K562 (cell line): ENCODE results near the gene TNFRSF13B. TPM values are rescaled to one million over a fixed set of nuclear protein-coding genes. Genes with fewer than 3 reads are reported as not detected.

Source experiments
- ATAC-seq: fragments of 200-7000 bp; cut with Tn5 transposase; 3 replicates; pipeline ENCODE4 v1.9.1; 2020; ENCODE audit warnings: moderate library complexity
- Bru-seq: library from RNA; stranded (reverse); fragments of 400-500 nt; gene quantifications from one replicate; lab custom pipeline; 2021; lab: Mats Ljungman, UMichigan
- BruChase-seq, 2 experiments: library from RNA; stranded (reverse); fragments of 400-500 nt; gene quantifications; one replicate each; lab custom pipeline; 2021; lab: Mats Ljungman, UMichigan
- BruUV-seq: library from RNA; stranded (reverse); fragments of 400-500 nt; replicated peaks from 2 replicates; lab custom pipeline; 2021; lab: Mats Ljungman, UMichigan
- CTCF ChIA-PET: fragments of 300-600 bp; formaldehyde crosslinking; extraction: SDS; loops from one replicate; lab custom pipeline; 2021; ENCODE audit warnings: low intra/inter-chr PET ratio; lab: Yijun Ruan, JAX
- POLR2A ChIA-PET: fragments of 300-600, 350-650 bp; sonication (Branson Sonifier 250); formaldehyde crosslinking; extraction: SDS; loops from one replicate; lab custom pipeline; 2021; ENCODE audit warnings: antibody characterized with exemption, inconsistent platforms; lab: Yijun Ruan, JAX
- DNase-seq, 4 experiments: peaks; one replicate each; pipeline versions ENCODE4 v3.0.0 to v3.0.0-alpha.2; 2011 to 2018; ENCODE audit warnings: low spot score in 3 of 4, mixed read lengths in 3 of 4; ENCODE audit errors: extremely low read depth in 1 of 4
- FAIRE-seq: peaks from 2 replicates; lab custom pipeline; 2011; peaks lifted over from hg19 to GRCh38; lab: Jason Lieb, UNC
- H2AFZ ChIP-seq: 2 replicates; pipeline ENCODE4 v1.6.0; 2011; ENCODE audit warnings: low read depth, low read length, control low read depth, inconsistent platforms
- H3K27ac ChIP-seq: fragments of 200-600 bp; 3 replicates; pipeline ENCODE4 v1.8.0; 2011; ENCODE audit warnings: low read depth, mild to moderate bottlenecking, control low read depth, inconsistent platforms, low read length, moderate library complexity, mixed read lengths; ENCODE audit errors: extremely low read depth
- H3K27me3 ChIP-seq, 2 experiments: fragments of 300-600 bp in 1 of 2; 2 replicates in 1 of 2; 3 replicates in 1 of 2; pipeline versions ENCODE4 v1.6.0 to v1.8.0; 2011; ENCODE audit warnings: inconsistent platforms in 2 of 2, low read length in 2 of 2, mild to moderate bottlenecking in 1 of 2, mixed read lengths in 1 of 2, moderate library complexity in 1 of 2; ENCODE audit not compliant: control insufficient read depth in 2 of 2, insufficient read depth in 2 of 2
- H3K36me3 ChIP-seq: fragments of 300-600 bp; 3 replicates; pipeline ENCODE4 v1.8.0; 2011; ENCODE audit warnings: mild to moderate bottlenecking, low read length, inconsistent platforms; ENCODE audit not compliant: control insufficient read depth, insufficient read depth
- H3K4me1 ChIP-seq, 2 experiments: fragments of 200-600 bp in 1 of 2; replicated peaks in 1 of 2; 2 replicates in 1 of 2; 3 replicates in 1 of 2; pipeline versions ENCODE4 v1.5.1 to v1.8.0; 2011; ENCODE audit warnings: inconsistent platforms in 2 of 2, low read length in 2 of 2, mild to moderate bottlenecking in 1 of 2, mixed read lengths in 1 of 2, moderate library complexity in 1 of 2; ENCODE audit not compliant: control insufficient read depth in 2 of 2, insufficient read depth in 2 of 2
- H3K4me2 ChIP-seq: 2 replicates; pipeline ENCODE4 v1.6.1; 2011; ENCODE audit warnings: low read length, control low read depth, inconsistent platforms, mixed read lengths; ENCODE audit not compliant: insufficient read depth
- H3K4me3 ChIP-seq: fragments of 200-600 bp; sonication (generic), shearing (Covaris generic); 2 replicates; pipeline ENCODE4 v1.5.1; 2016; ENCODE audit warnings: control low read depth, inconsistent platforms
- H3K79me2 ChIP-seq: fragments of 200-600 bp; 3 replicates; pipeline ENCODE4 v1.8.0; 2011; ENCODE audit warnings: low read length, inconsistent platforms; ENCODE audit not compliant: control insufficient read depth, insufficient read depth
- H3K9ac ChIP-seq, 2 experiments: 2 replicates each; pipeline versions ENCODE4 v1.6.0 to v1.6.1; 2011; ENCODE audit warnings: low read depth in 2 of 2, low read length in 2 of 2, control low read depth in 1 of 2, inconsistent platforms in 1 of 2, mild to moderate bottlenecking in 1 of 2, mixed read lengths in 1 of 2; ENCODE audit not compliant: insufficient read depth in 1 of 2
- H3K9me1 ChIP-seq: one replicate; pipeline ENCODE4 v1.6.0; 2011; ENCODE audit warnings: inconsistent platforms, mild to moderate bottlenecking, low read length, moderate library complexity; ENCODE audit not compliant: control insufficient read depth, insufficient read depth
- H3K9me3 ChIP-seq: replicated peaks from 2 replicates; pipeline ENCODE4 v1.5.1; 2011; ENCODE audit warnings: low read depth, low read length, inconsistent platforms; ENCODE audit not compliant: control insufficient read depth, insufficient read depth
- H4K20me1 ChIP-seq: replicated peaks from 2 replicates; pipeline ENCODE4 v1.6.1; 2011; ENCODE audit warnings: low read length, inconsistent platforms, mixed read lengths; ENCODE audit not compliant: control insufficient read depth, insufficient read depth
- CHD2 ChIP-seq: IDR thresholded peaks from 2 replicates; pipeline ENCODE4 v1.6.1; 2011; ENCODE audit warnings: low read depth, low read length
- DIDO1 ChIP-seq: fragments of 450-650 bp; IDR thresholded peaks from 2 replicates; pipeline ENCODE4 v1.6.1; 2016; ENCODE audit warnings: low read depth, missing biosample characterization, missing genetic modification characterization
- HOXB6 ChIP-seq: fragments of 250-450 bp; sonication (Bioruptor Pico); IDR thresholded peaks from 2 replicates; pipeline ENCODE4 v1.5.1; 2022; ENCODE audit warnings: mild to moderate bottlenecking, borderline replicate concordance
- JUNB ChIP-seq: fragments of 450-650 bp; formaldehyde crosslinking; conservative IDR thresholded peaks from 2 replicates; pipeline ENCODE4 v1.4.0; 2020; ENCODE audit warnings: mild to moderate bottlenecking
- POLR2G ChIP-seq: fragments of 200-400 bp; formaldehyde crosslinking; IDR thresholded peaks from 2 replicates; pipeline ENCODE4 v1.6.1; 2017; ENCODE audit warnings: low read depth, mild to moderate bottlenecking, antibody characterized with exemption, low read length, moderate library complexity
- STAT5A ChIP-seq: IDR thresholded peaks from 2 replicates; pipeline ENCODE4 v1.6.1; 2012; ENCODE audit warnings: low read length, inconsistent platforms, borderline replicate concordance
- U2AF2 ChIP-seq: fragments of 200-400 bp; formaldehyde crosslinking; optimal IDR thresholded peaks from 2 replicates; pipeline ENCODE3; 2017; ENCODE audit warnings: low read depth, mild to moderate bottlenecking, low read length
- WHSC1 ChIP-seq: IDR thresholded peaks from one replicate; pipeline ENCODE4 v1.6.1; 2012; ENCODE audit warnings: low read length, control low read depth, inconsistent platforms
- XRCC3 ChIP-seq: fragments of 450-650 bp; IDR thresholded peaks from 2 replicates; pipeline ENCODE4 v1.6.1; 2017; ENCODE audit warnings: mild to moderate bottlenecking, moderate library complexity
- ZNF197 ChIP-seq: fragments of 200-800 bp; sonication (Bioruptor generic); IDR thresholded peaks from 2 replicates; pipeline ENCODE4 v1.6.1; 2016; ENCODE audit warnings: low read depth, missing genetic modification characterization, missing compliant biosample characterization
- WGBS: fragments of 100-300 bp; shearing (Covaris generic); methylation state at CpG from one replicate; pipeline ENCODE4 v1.1.6; 2016; ENCODE audit warnings: low coverage, mixed read lengths; ENCODE audit not compliant: insufficient coverage; ENCODE audit errors: missing lambda C conversion rate; 5-methylcytosine and 5-hydroxymethylcytosine counted together
- in situ Hi-C: fragments of 300-500 bp; cut with MboI; formaldehyde crosslinking; loops from 4 replicates; pipeline ENCODE4 v1.15.0; 2018; ENCODE audit warnings: inconsistent platforms, mixed read lengths
- intact Hi-C: fragments of 100-400 bp; cut with micrococcal nuclease; formaldehyde crosslinking; loops from 2 replicates; pipeline ENCODE4 v1.14.2; 2022
- long read RNA-seq, 3 experiments: library from polyadenylated mRNA in 2 of 3; library from RNA in 1 of 3; unstranded in 2 of 3; stranded (forward) in 1 of 3; transcript quantifications; one replicate each; pipeline ENCODE4 v2.0.0, GENCODE V29; 2019 to 2022
- polyA minus RNA-seq, 3 experiments: library from RNA; depleted of rRNA, polyadenylated mRNA; stranded (reverse); fragments of >200 nt; gene quantifications; 2 replicates each; pipeline ENCODE4 v1.2.3, GENCODE V29; 2011
- polyA plus RNA-seq, 8 experiments: library from polyadenylated mRNA; depleted of rRNA in 4 of 8; stranded (reverse) in 5 of 8; unstranded in 3 of 8; fragments of >200 nt; fragmentation: Nextera tagmentation in 2 of 8; fragmentation: Illumina TruSeq in 1 of 8; extraction: Ambion mirVana in 2 of 8; extraction: Trizol in 1 of 8; gene quantifications; 2 replicates each; pipeline versions ENCODE4 v1.2.1 to v1.2.3, GENCODE V29; 2011 to 2014; ENCODE audit warnings: inconsistent platforms in 1 of 8, missing spikeins in 1 of 8
- total RNA-seq, 7 experiments: library from RNA; depleted of rRNA in 6 of 7; stranded (reverse); fragments of >200 nt in 6 of 7; fragmentation: Illumina TruSeq in 2 of 7; extraction: Trizol in 2 of 7; gene quantifications; 2 replicates each; pipeline versions ENCODE4 v1.2.1 to v1.2.3, GENCODE V29; 2011 to 2021; ENCODE audit warnings: low replicate concordance in 1 of 7
- TF ChIP-seq, protein P1 (sequence below): fragments of 450-650 bp; IDR thresholded peaks from 2 replicates; pipeline ENCODE4 v1.6.1; 2017; ENCODE audit warnings: antibody characterized with exemption
- TF ChIP-seq, protein P2 (sequence below), 2 experiments: IDR thresholded peaks; 2 replicates each; pipeline ENCODE4 v1.6.1; 2011; ENCODE audit warnings: borderline replicate concordance in 1 of 2, control low read depth in 1 of 2, low read depth in 1 of 2, low read length in 1 of 2, mild to moderate bottlenecking in 1 of 2, mixed read lengths in 1 of 2, moderate library complexity in 1 of 2; ENCODE audit not compliant: insufficient read depth in 1 of 2, insufficient read length in 1 of 2, poor library complexity in 1 of 2, severe bottlenecking in 1 of 2; ENCODE audit errors: extremely low read depth in 1 of 2
- TF ChIP-seq, protein P3 (sequence below): fragments of 250-450 bp; sonication (Bioruptor Pico); IDR thresholded peaks from 2 replicates; pipeline ENCODE4 v1.4.0; 2020

Gene TNFRSF13B
- not detected in 2 replicates for total RNA-seq (2011; cell fraction: chromatin; rRNA removed; ENCODE audit: low replicate concordance)
- total RNA-seq (2011; cell fraction: nucleolus; rRNA removed) = not detected in 2 replicates
- not detected in 2 replicates for total RNA-seq (2011; cell fraction: nucleoplasm; rRNA removed)
- not detected in 2 replicates for total RNA-seq (2014; rRNA removed)
- not detected in 2 replicates for total RNA-seq (2014; rRNA removed; fragmentation: Illumina TruSeq; extraction: Trizol)
- not detected in 2 replicates for total RNA-seq (2015; rRNA removed; fragmentation: Illumina TruSeq; extraction: Trizol)
- total RNA-seq (2021) = 0.31 TPM in 1 of 2 replicates, not detected in the other
- not detected in 2 replicates for polyA plus RNA-seq (2011; rRNA removed)
- polyA plus RNA-seq (2011; cell fraction: cytosol; rRNA removed) = not detected in 2 replicates
- polyA plus RNA-seq (2011; cell fraction: nucleus; rRNA removed) = not detected in 2 replicates
- 0.11 TPM in 1 of 2 replicates, not detected in the other for polyA plus RNA-seq (2012)
- polyA plus RNA-seq (2014; fragmentation: Illumina TruSeq; extraction: Trizol) = not detected in 2 replicates
- not detected for polyA plus RNA-seq (2014; fragmentation: Nextera tagmentation; extraction: Ambion mirVana)
- not detected in 2 replicates for polyA plus RNA-seq (2014; rRNA removed)
- polyA minus RNA-seq (2011; rRNA and poly(A)+ RNA removed) = not detected in 2 replicates
- not detected in 2 replicates for polyA minus RNA-seq (2011; cell fraction: cytosol; rRNA and poly(A)+ RNA removed)
- not detected in 2 replicates for polyA minus RNA-seq (2011; cell fraction: nucleus; rRNA and poly(A)+ RNA removed)
- Bru-seq, nascent RNA = not detected
- not detected for BruChase-seq, experiment 1, labeled RNA remaining after a 2-hour chase
- BruChase-seq, experiment 2, labeled RNA remaining after a 6-hour chase = not detected
- long read RNA-seq, experiment 1 = 0 reads
- long read RNA-seq, experiment 2 = 0 reads
- long read RNA-seq, experiment 3 = 0 reads

DNA sequence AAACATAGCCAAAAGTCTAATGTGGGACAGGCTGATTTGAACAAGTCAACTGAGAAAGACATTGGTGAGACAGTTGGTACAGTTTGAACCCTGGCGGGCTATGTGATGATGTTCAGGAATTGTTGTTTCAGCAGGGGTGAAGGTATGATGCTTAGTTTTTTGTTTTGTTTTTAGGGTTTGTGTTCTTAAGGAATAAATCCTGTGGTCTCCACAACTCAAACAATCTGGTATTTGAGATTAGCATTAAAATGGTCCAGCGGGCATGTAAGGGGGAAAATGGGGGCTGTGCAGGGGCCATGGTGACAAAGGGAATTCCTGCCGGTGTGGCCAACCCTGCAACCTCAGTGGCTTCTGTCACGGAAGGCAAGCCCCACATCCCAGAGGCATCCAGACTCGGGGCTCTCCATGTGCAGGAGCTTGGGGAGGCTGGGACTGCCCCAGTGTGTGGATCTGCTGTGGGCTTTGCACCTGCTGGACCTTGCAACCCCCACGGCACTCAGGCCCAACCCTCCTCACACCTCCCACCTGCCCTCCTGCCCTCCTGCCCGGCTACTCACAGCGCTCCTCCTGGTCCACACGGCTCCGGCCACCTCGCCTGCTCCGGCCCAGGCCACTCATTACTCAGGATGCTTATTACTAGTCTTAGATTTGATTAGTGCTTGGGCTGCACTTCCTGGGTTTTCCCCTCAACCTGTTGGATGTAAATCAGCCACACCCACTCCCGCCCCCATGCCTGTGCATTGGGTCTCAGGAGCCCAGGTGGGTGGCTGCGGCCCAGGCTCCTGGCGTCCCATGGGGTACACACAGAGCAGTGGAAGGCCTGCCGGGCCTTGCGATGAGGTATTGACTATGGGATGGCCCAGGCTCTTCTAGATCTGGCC lies at the start of gene TNFRSF13B:
TSS of gene TNFRSF13B (minus strand) at position 661 of the 881 bp plus-strand sequence. CDS start at position 618, 43 bp downstream.
- intact Hi-C loops = no loop called here
- no peaks in the 10 kb centered on the region; the same call in 1 of the 2 replicates for H4K20me1 ChIP-seq
- no peak within 1 kb of the TSS for H2AFZ ChIP-seq
- DNase-seq = no peak
- no peak for FAIRE-seq
- no peak for ATAC-seq
- no peak within 1 kb of the TSS for H3K4me2 ChIP-seq
- no TSS peak for BruUV-seq
- H3K79me2 ChIP-seq = no peaks in the 10 kb centered on the region
- POLR2A ChIA-PET = no interaction called here
- H3K27me3 ChIP-seq = peaks cover 8 to 38% of the 10 kb centered on the region in 2 experiments; a peak in 4 of 5 replicates
- H3K9ac ChIP-seq = no peak within 1 kb of the TSS
- TF ChIP-seq, protein P1, sequence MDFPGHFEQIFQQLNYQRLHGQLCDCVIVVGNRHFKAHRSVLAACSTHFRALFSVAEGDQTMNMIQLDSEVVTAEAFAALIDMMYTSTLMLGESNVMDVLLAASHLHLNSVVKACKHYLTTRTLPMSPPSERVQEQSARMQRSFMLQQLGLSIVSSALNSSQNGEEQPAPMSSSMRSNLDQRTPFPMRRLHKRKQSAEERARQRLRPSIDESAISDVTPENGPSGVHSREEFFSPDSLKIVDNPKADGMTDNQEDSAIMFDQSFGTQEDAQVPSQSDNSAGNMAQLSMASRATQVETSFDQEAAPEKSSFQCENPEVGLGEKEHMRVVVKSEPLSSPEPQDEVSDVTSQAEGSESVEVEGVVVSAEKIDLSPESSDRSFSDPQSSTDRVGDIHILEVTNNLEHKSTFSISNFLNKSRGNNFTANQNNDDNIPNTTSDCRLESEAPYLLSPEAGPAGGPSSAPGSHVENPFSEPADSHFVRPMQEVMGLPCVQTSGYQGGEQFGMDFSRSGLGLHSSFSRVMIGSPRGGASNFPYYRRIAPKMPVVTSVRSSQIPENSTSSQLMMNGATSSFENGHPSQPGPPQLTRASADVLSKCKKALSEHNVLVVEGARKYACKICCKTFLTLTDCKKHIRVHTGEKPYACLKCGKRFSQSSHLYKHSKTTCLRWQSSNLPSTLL = no peak
- TF ChIP-seq POLR2G (no peak), JUNB (no peak), U2AF2 (no peak), DIDO1 (tag) (no peak), ZNF197 (no peak), XRCC3 (no peak), STAT5A (no peak), CHD2 (no peak), WHSC1 (no peak), HOXB6 (CRISPR knock-in tag) (no peak)
- TF ChIP-seq, protein P2, sequence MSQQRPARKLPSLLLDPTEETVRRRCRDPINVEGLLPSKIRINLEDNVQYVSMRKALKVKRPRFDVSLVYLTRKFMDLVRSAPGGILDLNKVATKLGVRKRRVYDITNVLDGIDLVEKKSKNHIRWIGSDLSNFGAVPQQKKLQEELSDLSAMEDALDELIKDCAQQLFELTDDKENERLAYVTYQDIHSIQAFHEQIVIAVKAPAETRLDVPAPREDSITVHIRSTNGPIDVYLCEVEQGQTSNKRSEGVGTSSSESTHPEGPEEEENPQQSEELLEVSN (IDR thresholded peaks at IDR 0.05; ENCODE audit: borderline replicate concordance in 1 of 2, extremely low read depth in 1 of 2, insufficient read depth in 1 of 2, insufficient read length in 1 of 2, low read depth in 1 of 2, low read length in 1 of 2, poor library complexity in 1 of 2, severe bottlenecking in 1 of 2) = no peak
- TF ChIP-seq, protein P3, sequence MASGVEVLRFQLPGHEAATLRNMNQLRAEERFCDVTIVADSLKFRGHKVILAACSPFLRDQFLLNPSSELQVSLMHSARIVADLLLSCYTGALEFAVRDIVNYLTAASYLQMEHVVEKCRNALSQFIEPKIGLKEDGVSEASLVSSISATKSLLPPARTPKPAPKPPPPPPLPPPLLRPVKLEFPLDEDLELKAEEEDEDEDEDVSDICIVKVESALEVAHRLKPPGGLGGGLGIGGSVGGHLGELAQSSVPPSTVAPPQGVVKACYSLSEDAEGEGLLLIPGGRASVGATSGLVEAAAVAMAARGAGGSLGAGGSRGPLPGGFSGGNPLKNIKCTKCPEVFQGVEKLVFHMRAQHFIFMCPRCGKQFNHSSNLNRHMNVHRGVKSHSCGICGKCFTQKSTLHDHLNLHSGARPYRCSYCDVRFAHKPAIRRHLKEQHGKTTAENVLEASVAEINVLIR (CRISPR knock-in tag) = no peak
- TF ChIP-seq, all 486 proteins: peak for 0
- CTCF ChIA-PET = no interaction called here
- Histone ChIP-seq H3K36me3 (no peaks in the 10 kb centered on the region), H3K4me1 (no peaks in the 10 kb centered on the region), H3K9me1 (no peaks in the 10 kb centered on the region), H3K9me3 (no peaks in the 10 kb centered on the region), H3K27ac (no peak within 1 kb of the TSS), H3K4me3 (no peak within 1 kb of the TSS)
- in situ Hi-C loops = no loop called here
- WGBS = 3% methylated on average over 13 of the region's 17 CpGs
